ENCODE results near the gene CACNA2D3.

- no peak for TF ChIP-seq CTCF (IDR thresholded peaks at IDR 0.05; ENCODE audit: insufficient read depth, low read length, poor library complexity, severe bottlenecking)
- TF ChIP-seq EZH2phosphoT487 (conservative IDR thresholded peaks at IDR 0.05; ENCODE audit: low read length), result no peak
Observed at GRCh38 chr3:54871867-54872266, 749.5 kb downstream of the CACNA2D3 start.

Data from SU-DHL-6 (cell line).